Effector memory CD4-positive, alpha-beta T cell (primary cell): ENCODE measurements around the gene SNAPC3.

Source experiments
- DNase-seq, 3 donors: peaks; one replicate each; pipeline ENCODE4 v3.0.0-alpha.2; 2020
- H3K27ac ChIP-seq: 2 replicates; pipeline ENCODE4 v1.7.0; 2013; ENCODE audit warnings: mild to moderate bottlenecking, low read length, moderate library complexity; ENCODE audit not compliant: insufficient read depth, poor library complexity, severe bottlenecking
- H3K27me3 ChIP-seq: replicated peaks from 2 replicates; pipeline ENCODE4 v1.7.0; 2013; ENCODE audit warnings: mild to moderate bottlenecking, low read length; ENCODE audit not compliant: insufficient read depth, control insufficient read depth, poor library complexity, severe bottlenecking
- H3K36me3 ChIP-seq: 2 replicates; pipeline ENCODE4 v1.7.0; 2013; ENCODE audit warnings: mild to moderate bottlenecking, low read length, moderate library complexity; ENCODE audit not compliant: control insufficient read depth, insufficient read depth
- H3K4me1 ChIP-seq: 2 replicates; pipeline ENCODE4 v1.7.0; 2013; ENCODE audit warnings: low read length, mild to moderate bottlenecking; ENCODE audit not compliant: control insufficient read depth, insufficient read depth, poor library complexity, severe bottlenecking
- H3K4me3 ChIP-seq: 2 replicates; pipeline ENCODE4 v1.7.0; 2013; ENCODE audit warnings: low read length, low read depth, mild to moderate bottlenecking; ENCODE audit not compliant: insufficient read depth, poor library complexity, severe bottlenecking
- H3K9me3 ChIP-seq: 2 replicates; pipeline ENCODE4 v1.7.0; 2013; ENCODE audit warnings: mild to moderate bottlenecking, low read length, moderate library complexity; ENCODE audit not compliant: control insufficient read depth

The SNAPC3 gene

GRCh38 chr9:15389631-15390030 lies 33.0 kb upstream of the SNAPC3 start:
- H3K4me1 ChIP-seq, result no peaks in the 10 kb centered on the region

GRCh38 chr9:15390201-15390600 lies 32.5 kb upstream of the SNAPC3 start:
- Histone ChIP-seq H3K27me3 (no peaks in the 10 kb centered on the region), H3K4me3 (no peak overlapping the region), H3K9me3 (no peaks in the 10 kb centered on the region), H3K27ac (no peak overlapping the region), H3K36me3 (no peaks in the 10 kb centered on the region), H3K4me1 (no peaks in the 10 kb centered on the region)
- no peak for DNase-seq

More at GRCh38 chr9:15389631-15390030, 33.0 kb upstream of the SNAPC3 start:
- DNase-seq, result no peak
- no peak overlapping the region for H3K27ac ChIP-seq
- no peaks in the 10 kb centered on the region for H3K9me3 ChIP-seq
- no peak overlapping the region for H3K4me3 ChIP-seq
- H3K36me3 ChIP-seq, result no peaks in the 10 kb centered on the region
- H3K27me3 ChIP-seq, result no peaks in the 10 kb centered on the region

GRCh38 chr9:15392363-15392762 lies 30.3 kb upstream of the SNAPC3 start:
- no peaks in the 10 kb centered on the region for H3K36me3 ChIP-seq
- DNase-seq, result no peak
- H3K4me3 ChIP-seq, result no peak overlapping the region
- H3K4me1 ChIP-seq, result no peaks in the 10 kb centered on the region
- H3K27me3 ChIP-seq, result no peaks in the 10 kb centered on the region
- H3K27ac ChIP-seq, result no peak overlapping the region
- H3K9me3 ChIP-seq, result no peaks in the 10 kb centered on the region

- Histone ChIP-seq H3K27ac (no peak overlapping the region), H3K4me3 (no peak overlapping the region), H3K27me3 (no peaks in the 10 kb centered on the region), H3K9me3 (no peaks in the 10 kb centered on the region), H3K4me1 (no peaks in the 10 kb centered on the region), H3K36me3 (no peaks in the 10 kb centered on the region)
- DNase-seq, result no peak
Measured at GRCh38 chr9:15400281-15400941, 22.3 kb upstream of the SNAPC3 start.

- DNase-seq, result no peak
- Histone ChIP-seq H3K27ac (no peak overlapping the region), H3K36me3 (no peaks in the 10 kb centered on the region), H3K4me1 (no peaks in the 10 kb centered on the region), H3K27me3 (no peaks in the 10 kb centered on the region), H3K4me3 (no peak overlapping the region), H3K9me3 (no peaks in the 10 kb centered on the region)
Measured at GRCh38 chr9:15401266-15401665, 21.4 kb upstream of the SNAPC3 start.

GRCh38 chr9:15403155-15403554 lies 19.5 kb upstream of the SNAPC3 start:
- Histone ChIP-seq H3K27me3 (no peaks in the 10 kb centered on the region), H3K27ac (no peak overlapping the region), H3K4me3 (no peak overlapping the region), H3K9me3 (no peaks in the 10 kb centered on the region), H3K36me3 (no peaks in the 10 kb centered on the region), H3K4me1 (no peaks in the 10 kb centered on the region)
- DNase-seq, result no peak

- Histone ChIP-seq H3K4me1 (no peaks in the 10 kb centered on the region), H3K27me3 (no peaks in the 10 kb centered on the region), H3K4me3 (no peak overlapping the region), H3K9me3 (no peaks in the 10 kb centered on the region), H3K36me3 (no peaks in the 10 kb centered on the region), H3K27ac (no peak overlapping the region)
- no peak for DNase-seq
Measured at GRCh38 chr9:15404171-15404570, 18.5 kb upstream of the SNAPC3 start.

GRCh38 chr9:15416880-15417279 lies 5.8 kb upstream of the SNAPC3 start:
- no peak overlapping the region for H3K27ac ChIP-seq
- no peaks in the 10 kb centered on the region for H3K4me1 ChIP-seq
- no peaks in the 10 kb centered on the region for H3K27me3 ChIP-seq
- H3K4me3 ChIP-seq, result no peak overlapping the region
- DNase-seq, result no peak
- no peaks in the 10 kb centered on the region for H3K9me3 ChIP-seq
- no peaks in the 10 kb centered on the region for H3K36me3 ChIP-seq

GRCh38 chr9:15417626-15418025 lies 5.0 kb upstream of the SNAPC3 start:
- Histone ChIP-seq H3K9me3 (no peaks in the 10 kb centered on the region), H3K36me3 (no peaks in the 10 kb centered on the region), H3K4me3 (no peak overlapping the region), H3K27me3 (no peaks in the 10 kb centered on the region), H3K27ac (no peak overlapping the region), H3K4me1 (no peaks in the 10 kb centered on the region)
- no peak for DNase-seq

GRCh38 chr9:15420796-15421195 lies 1.9 kb upstream of the SNAPC3 start:
- Histone ChIP-seq H3K9me3 (no peaks in the 10 kb centered on the region), H3K27ac (no peak overlapping the region), H3K27me3 (no peaks in the 10 kb centered on the region), H3K36me3 (peaks cover 4% of the 10 kb centered on the region), H3K4me3 (no peak overlapping the region), H3K4me1 (no peaks in the 10 kb centered on the region)
- no peak for DNase-seq
